ENCODE measurements around the gene KIF13A.

GRCh38 chr6:17884498-17885478 is 102.6 kb downstream of the KIF13A start:
- TF ChIP-seq, protein P1, sequence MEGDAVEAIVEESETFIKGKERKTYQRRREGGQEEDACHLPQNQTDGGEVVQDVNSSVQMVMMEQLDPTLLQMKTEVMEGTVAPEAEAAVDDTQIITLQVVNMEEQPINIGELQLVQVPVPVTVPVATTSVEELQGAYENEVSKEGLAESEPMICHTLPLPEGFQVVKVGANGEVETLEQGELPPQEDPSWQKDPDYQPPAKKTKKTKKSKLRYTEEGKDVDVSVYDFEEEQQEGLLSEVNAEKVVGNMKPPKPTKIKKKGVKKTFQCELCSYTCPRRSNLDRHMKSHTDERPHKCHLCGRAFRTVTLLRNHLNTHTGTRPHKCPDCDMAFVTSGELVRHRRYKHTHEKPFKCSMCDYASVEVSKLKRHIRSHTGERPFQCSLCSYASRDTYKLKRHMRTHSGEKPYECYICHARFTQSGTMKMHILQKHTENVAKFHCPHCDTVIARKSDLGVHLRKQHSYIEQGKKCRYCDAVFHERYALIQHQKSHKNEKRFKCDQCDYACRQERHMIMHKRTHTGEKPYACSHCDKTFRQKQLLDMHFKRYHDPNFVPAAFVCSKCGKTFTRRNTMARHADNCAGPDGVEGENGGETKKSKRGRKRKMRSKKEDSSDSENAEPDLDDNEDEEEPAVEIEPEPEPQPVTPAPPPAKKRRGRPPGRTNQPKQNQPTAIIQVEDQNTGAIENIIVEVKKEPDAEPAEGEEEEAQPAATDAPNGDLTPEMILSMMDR (IDR thresholded peaks at IDR 0.05; ENCODE audit: insufficient read depth, low read depth, low read length), result no peak
- TF ChIP-seq EZH2 (IDR thresholded peaks at IDR 0.05; ENCODE audit: insufficient read depth, low read length), result no peak
